ENCODE results near the gene KAT2A. TPM values are rescaled to one million over a fixed set of nuclear protein-coding genes. Genes with fewer than 3 reads are reported as not detected.

Gene KAT2A
- total and polyA plus RNA-seq, 9 of the 15 experiments (the other 6 are each of a cell fraction or from before 2014, with no cell fraction given) = 1.5 to 80.4 (median 31.9) TPM

DNA sequence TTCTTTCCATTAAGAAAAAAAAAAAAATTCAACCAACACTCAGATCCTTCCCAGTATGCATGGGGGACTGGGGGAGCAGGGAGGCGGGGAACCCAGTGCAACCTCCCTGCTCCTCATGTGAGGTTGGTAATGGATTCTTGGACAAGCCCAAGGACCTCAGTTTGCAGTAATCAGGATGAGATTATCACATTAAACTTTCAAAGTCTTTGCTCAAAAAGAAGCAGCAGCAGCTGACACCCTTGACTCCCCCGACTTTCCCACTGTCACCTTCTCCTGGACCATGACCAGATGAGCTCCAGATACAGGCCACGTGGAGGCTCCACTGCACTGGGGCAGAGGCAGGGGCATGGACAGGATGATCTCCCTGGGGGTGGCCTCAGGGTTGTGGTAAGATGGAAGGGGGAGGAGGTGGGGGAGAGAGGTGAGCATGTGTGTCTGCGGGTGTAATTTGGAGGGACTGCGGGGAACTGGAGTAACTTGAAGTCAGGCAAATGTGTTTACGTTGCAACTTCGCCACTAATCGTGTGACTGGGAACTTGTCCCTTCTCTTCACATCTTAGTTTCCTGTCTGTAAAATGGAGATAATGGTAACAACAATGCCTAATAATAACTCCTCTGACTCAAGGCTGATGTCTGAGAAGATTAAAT, 42.6 kb downstream of the KAT2A start (continued):
- TF ChIP-seq, protein P1, sequence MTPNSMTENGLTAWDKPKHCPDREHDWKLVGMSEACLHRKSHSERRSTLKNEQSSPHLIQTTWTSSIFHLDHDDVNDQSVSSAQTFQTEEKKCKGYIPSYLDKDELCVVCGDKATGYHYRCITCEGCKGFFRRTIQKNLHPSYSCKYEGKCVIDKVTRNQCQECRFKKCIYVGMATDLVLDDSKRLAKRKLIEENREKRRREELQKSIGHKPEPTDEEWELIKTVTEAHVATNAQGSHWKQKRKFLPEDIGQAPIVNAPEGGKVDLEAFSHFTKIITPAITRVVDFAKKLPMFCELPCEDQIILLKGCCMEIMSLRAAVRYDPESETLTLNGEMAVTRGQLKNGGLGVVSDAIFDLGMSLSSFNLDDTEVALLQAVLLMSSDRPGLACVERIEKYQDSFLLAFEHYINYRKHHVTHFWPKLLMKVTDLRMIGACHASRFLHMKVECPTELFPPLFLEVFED (CRISPR knock-in tag; conservative IDR thresholded peaks at IDR 0.05) = no peak
- TF ChIP-seq JUND (IDR thresholded peaks at IDR 0.05; ENCODE audit: borderline replicate concordance, low read depth, low read length) (no peak), JUND (tag; IDR thresholded peaks at IDR 0.05; ENCODE audit: borderline replicate concordance, low read depth, low read length) (no peak; the same call in 2 of the 3 replicates), ZNF699 (CRISPR knock-in tag; IDR thresholded peaks at IDR 0.05; ENCODE audit: insufficient replicate concordance) (no peak), COPS2 (conservative IDR thresholded peaks at IDR 0.05) (no peak), MEF2D (tag; conservative IDR thresholded peaks at IDR 0.05; ENCODE audit: low read depth) (peak; percentile 86), NFIC (IDR thresholded peaks at IDR 0.05) (peak; percentile 25; the same call in 1 of the 2 replicates), HOMEZ (CRISPR knock-in tag; IDR thresholded peaks at IDR 0.05) (no peak), ADNP (tag; IDR thresholded peaks at IDR 0.05) (no peak), MCM7 (IDR thresholded peaks at IDR 0.05) (no peak), NFATC3 (IDR thresholded peaks at IDR 0.05) (no peak), ZBTB11 (CRISPR knock-in tag; IDR thresholded peaks at IDR 0.05) (no peak), KLF1 (tag; IDR thresholded peaks at IDR 0.05) (no peak), ZNF780A (CRISPR knock-in tag; IDR thresholded peaks at IDR 0.05) (no peak), FOSL1 (tag; conservative IDR thresholded peaks at IDR 0.05) (no peak; the same call in 1 of the 2 replicates)
- TF ChIP-seq, protein P2, sequence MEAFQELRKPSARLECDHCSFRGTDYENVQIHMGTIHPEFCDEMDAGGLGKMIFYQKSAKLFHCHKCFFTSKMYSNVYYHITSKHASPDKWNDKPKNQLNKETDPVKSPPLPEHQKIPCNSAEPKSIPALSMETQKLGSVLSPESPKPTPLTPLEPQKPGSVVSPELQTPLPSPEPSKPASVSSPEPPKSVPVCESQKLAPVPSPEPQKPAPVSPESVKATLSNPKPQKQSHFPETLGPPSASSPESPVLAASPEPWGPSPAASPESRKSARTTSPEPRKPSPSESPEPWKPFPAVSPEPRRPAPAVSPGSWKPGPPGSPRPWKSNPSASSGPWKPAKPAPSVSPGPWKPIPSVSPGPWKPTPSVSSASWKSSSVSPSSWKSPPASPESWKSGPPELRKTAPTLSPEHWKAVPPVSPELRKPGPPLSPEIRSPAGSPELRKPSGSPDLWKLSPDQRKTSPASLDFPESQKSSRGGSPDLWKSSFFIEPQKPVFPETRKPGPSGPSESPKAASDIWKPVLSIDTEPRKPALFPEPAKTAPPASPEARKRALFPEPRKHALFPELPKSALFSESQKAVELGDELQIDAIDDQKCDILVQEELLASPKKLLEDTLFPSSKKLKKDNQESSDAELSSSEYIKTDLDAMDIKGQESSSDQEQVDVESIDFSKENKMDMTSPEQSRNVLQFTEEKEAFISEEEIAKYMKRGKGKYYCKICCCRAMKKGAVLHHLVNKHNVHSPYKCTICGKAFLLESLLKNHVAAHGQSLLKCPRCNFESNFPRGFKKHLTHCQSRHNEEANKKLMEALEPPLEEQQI (IDR thresholded peaks at IDR 0.05) = no peak
- TF ChIP-seq, protein P3, sequence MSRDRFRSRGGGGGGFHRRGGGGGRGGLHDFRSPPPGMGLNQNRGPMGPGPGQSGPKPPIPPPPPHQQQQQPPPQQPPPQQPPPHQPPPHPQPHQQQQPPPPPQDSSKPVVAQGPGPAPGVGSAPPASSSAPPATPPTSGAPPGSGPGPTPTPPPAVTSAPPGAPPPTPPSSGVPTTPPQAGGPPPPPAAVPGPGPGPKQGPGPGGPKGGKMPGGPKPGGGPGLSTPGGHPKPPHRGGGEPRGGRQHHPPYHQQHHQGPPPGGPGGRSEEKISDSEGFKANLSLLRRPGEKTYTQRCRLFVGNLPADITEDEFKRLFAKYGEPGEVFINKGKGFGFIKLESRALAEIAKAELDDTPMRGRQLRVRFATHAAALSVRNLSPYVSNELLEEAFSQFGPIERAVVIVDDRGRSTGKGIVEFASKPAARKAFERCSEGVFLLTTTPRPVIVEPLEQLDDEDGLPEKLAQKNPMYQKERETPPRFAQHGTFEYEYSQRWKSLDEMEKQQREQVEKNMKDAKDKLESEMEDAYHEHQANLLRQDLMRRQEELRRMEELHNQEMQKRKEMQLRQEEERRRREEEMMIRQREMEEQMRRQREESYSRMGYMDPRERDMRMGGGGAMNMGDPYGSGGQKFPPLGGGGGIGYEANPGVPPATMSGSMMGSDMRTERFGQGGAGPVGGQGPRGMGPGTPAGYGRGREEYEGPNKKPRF (IDR thresholded peaks at IDR 0.05; ENCODE audit: low read depth, low read length) = no peak
